KMS-11 (cell line): Measurements from ENCODE around the gene NAMPT.

Experiments used
- H2AFZ ChIP-seq: fragments of 200-600 bp; sonication (generic); 2 replicates; pipeline ENCODE4 v1.6.1; 2016; ENCODE audit warnings: antibody characterized with exemption, mixed run types, low read depth
- H3K27ac ChIP-seq: fragments of 200-600 bp; sonication (generic); 2 replicates; pipeline ENCODE4 v1.6.1; 2016; ENCODE audit warnings: mild to moderate bottlenecking, mixed run types
- H3K27me3 ChIP-seq: fragments of 200-600 bp; sonication (generic); 2 replicates; pipeline ENCODE4 v1.6.1; 2017; ENCODE audit warnings: mild to moderate bottlenecking, low read depth, mixed run types, moderate library complexity; ENCODE audit not compliant: insufficient read depth
- H3K36me3 ChIP-seq: fragments of 200-600 bp; sonication (generic); 2 replicates; pipeline ENCODE4 v1.6.1; 2017; ENCODE audit warnings: mild to moderate bottlenecking, mixed run types; ENCODE audit not compliant: insufficient read depth
- H3K4me1 ChIP-seq: fragments of 200-600 bp; sonication (generic); 2 replicates; pipeline ENCODE4 v1.6.1; 2016; ENCODE audit warnings: mild to moderate bottlenecking, low read depth, mixed run types; ENCODE audit not compliant: poor library complexity, severe bottlenecking
- H3K4me2 ChIP-seq: fragments of 200-600 bp; sonication (generic); 2 replicates; pipeline ENCODE4 v1.7.0; 2016; ENCODE audit warnings: mild to moderate bottlenecking, mixed run types
- H3K4me3 ChIP-seq: fragments of 200-600 bp; sonication (generic); IDR thresholded peaks from 2 replicates; pipeline ENCODE4 v1.6.1; 2017; ENCODE audit warnings: low read depth, low read length, mixed read lengths; ENCODE audit not compliant: insufficient read depth
- H3K79me2 ChIP-seq: fragments of 200-600 bp; sonication (generic); 2 replicates; pipeline ENCODE4 v1.6.1; 2016; ENCODE audit warnings: low read depth, mixed run types; ENCODE audit not compliant: insufficient read depth
- H3K9ac ChIP-seq: fragments of 200-600 bp; sonication (generic); 2 replicates; pipeline ENCODE4 v1.6.1; 2016; ENCODE audit warnings: mild to moderate bottlenecking, mixed run types
- H4K20me1 ChIP-seq: fragments of 200-600 bp; sonication (generic); 2 replicates; pipeline ENCODE4 v1.6.1; 2016; ENCODE audit warnings: mild to moderate bottlenecking, mixed run types; ENCODE audit not compliant: insufficient read depth
- CTCF ChIP-seq: fragments of 200-600 bp; sonication (generic); conservative IDR thresholded peaks from 2 replicates; pipeline ENCODE4 v1.6.1; 2017; ENCODE audit warnings: low read depth, mild to moderate bottlenecking, antibody characterized with exemption, low read length, moderate library complexity, mixed read lengths

The NAMPT gene

GRCh38 chr7:106269254-106269961 is 15.4 kb downstream of the NAMPT start:
- no peaks in the 10 kb centered on the region for H4K20me1 ChIP-seq
- no peak for TF ChIP-seq CTCF
- H3K9ac ChIP-seq: no peak overlapping the region

DNA sequence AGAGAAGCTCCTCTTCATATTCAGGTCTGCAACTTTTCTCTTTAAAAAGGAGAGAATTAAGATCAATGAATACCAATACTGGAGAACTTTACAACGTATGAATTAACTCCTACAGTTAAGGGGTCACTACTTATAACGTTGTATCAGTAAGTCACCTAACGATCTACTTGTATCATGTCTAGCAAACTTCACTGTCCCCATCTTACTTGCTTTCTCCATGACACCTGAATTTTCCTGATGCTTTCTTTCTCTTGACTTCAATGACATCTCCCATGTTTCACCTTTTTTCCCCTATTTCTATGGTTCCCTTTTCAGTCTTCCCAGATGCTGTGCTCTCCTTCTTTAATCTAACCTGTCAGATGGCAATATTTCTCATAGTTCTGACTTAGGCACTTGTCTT is 19.6 kb downstream of the NAMPT start:
- Histone ChIP-seq H4K20me1 (no peaks in the 10 kb centered on the region), H2AFZ (no peak overlapping the region), H3K4me1 (peaks cover 13% of the 10 kb centered on the region), H3K27me3 (no peaks in the 10 kb centered on the region), H3K27ac (no peak overlapping the region), H3K4me3 (no peak overlapping the region), H3K36me3 (no peaks in the 10 kb centered on the region; the same call in 1 of the 2 replicates), H3K4me2 (no peak overlapping the region), H3K9ac (no peak overlapping the region), H3K79me2 (no peaks in the 10 kb centered on the region)
- TF ChIP-seq CTCF: no peak

More at GRCh38 chr7:106269254-106269961, 15.4 kb downstream of the NAMPT start:
- peaks cover 17% of the 10 kb centered on the region for H3K4me1 ChIP-seq
- H3K4me2 ChIP-seq: no peak overlapping the region
- H3K4me3 ChIP-seq: no peak overlapping the region
- H3K27me3 ChIP-seq: no peaks in the 10 kb centered on the region
- no peak overlapping the region for H2AFZ ChIP-seq
- no peak overlapping the region for H3K27ac ChIP-seq
- peaks cover 20% of the 10 kb centered on the region; the same call in 1 of the 2 replicates for H3K36me3 ChIP-seq
- peaks cover 2% of the 10 kb centered on the region; the same call in 1 of the 2 replicates for H3K79me2 ChIP-seq

DNA sequence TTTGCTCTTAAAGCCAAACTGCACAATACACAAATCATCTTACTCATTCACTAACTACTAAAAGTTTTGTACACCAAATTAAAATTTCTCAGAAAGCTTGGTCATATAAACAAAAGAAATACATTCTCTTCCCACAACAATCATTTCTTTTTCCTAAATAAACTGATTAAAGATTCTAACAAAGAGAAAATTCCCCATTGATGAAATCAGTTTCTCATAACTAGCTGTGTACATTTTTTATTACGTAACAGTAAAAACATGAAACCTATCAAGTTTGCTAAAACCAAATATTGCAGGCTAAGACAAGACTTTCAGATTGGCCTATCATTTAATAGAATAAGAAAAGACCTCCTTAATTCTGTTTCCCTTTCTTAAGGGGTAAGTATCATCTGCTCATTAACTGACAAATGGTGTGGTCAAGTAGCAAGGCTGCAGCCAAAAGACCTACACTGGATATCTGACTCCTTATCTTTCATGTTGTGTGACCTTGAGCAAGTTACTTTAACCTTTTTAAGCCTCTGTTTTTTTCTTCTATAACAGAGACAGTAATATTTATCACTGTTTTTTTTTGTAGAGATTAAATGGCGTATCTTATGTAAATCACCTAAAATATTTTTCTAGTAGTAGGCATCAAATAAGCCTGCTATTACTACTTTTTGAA is 22.4 kb downstream of the NAMPT start:
- no peaks in the 10 kb centered on the region; the same call in 1 of the 2 replicates for H3K36me3 ChIP-seq
- no peak overlapping the region for H3K4me2 ChIP-seq
- no peak overlapping the region for H3K4me3 ChIP-seq
- H3K27ac ChIP-seq: no peak overlapping the region
- H4K20me1 ChIP-seq: no peaks in the 10 kb centered on the region
- no peak overlapping the region for H2AFZ ChIP-seq
- H3K79me2 ChIP-seq: no peaks in the 10 kb centered on the region
- peaks cover 13% of the 10 kb centered on the region for H3K4me1 ChIP-seq
- H3K9ac ChIP-seq: no peak overlapping the region
- no peak for TF ChIP-seq CTCF
- no peaks in the 10 kb centered on the region for H3K27me3 ChIP-seq

GRCh38 chr7:106260136-106260561 is 24.6 kb downstream of the NAMPT start:
- no peaks in the 10 kb centered on the region; the same call in 1 of the 2 replicates for H3K36me3 ChIP-seq
- no peak for TF ChIP-seq CTCF
- no peak overlapping the region for H3K4me2 ChIP-seq
- no peak overlapping the region for H3K4me3 ChIP-seq
- H3K27ac ChIP-seq: no peak overlapping the region
- no peak overlapping the region for H3K9ac ChIP-seq
- peaks cover 26% of the 10 kb centered on the region for H3K4me1 ChIP-seq
- H2AFZ ChIP-seq: no peak overlapping the region
- no peaks in the 10 kb centered on the region for H3K79me2 ChIP-seq
- no peaks in the 10 kb centered on the region for H3K27me3 ChIP-seq
- no peaks in the 10 kb centered on the region; the same call in 1 of the 2 replicates for H4K20me1 ChIP-seq
